ENCODE results near the gene FARS2. TPM values are rescaled to one million over a fixed set of nuclear protein-coding genes. Genes with fewer than 3 reads are reported as not detected.

The FARS2 gene
- polyA plus RNA-seq, 3 donors: 12.2 to 21.6 (median 17.7) TPM

- intact Hi-C loops (cut with micrococcal nuclease): no loop called here
- H3K4me1 Mint-ChIP-seq: no peaks in the 10 kb centered on the region
- no peak overlapping the region for H3K27ac Mint-ChIP-seq
- no peaks in the 10 kb centered on the region for H3K4me1 ChIP-seq (ENCODE audit: control insufficient read depth in 1 of 2, insufficient read depth in 2 of 2, low read length in 2 of 2)
- H2AFZ ChIP-seq (ENCODE audit: insufficient read depth, low read depth, low read length, poor library complexity, severe bottlenecking): no peak overlapping the region
- no peak for TF ChIP-seq CTCF (IDR thresholded peaks at IDR 0.05)
- no peaks in the 10 kb centered on the region for H4K20me1 ChIP-seq (ENCODE audit: insufficient read depth, low read length)
- WGBS (ENCODE audit: insufficient coverage): 100% methylated on average over 3 of the region's 7 CpGs
- no peak overlapping the region for H3K9ac ChIP-seq (ENCODE audit: insufficient read depth, low read length, poor library complexity, severe bottlenecking)
- H3K27me3 ChIP-seq (ENCODE audit: control insufficient read depth in 2 of 2, insufficient read depth in 2 of 2, low read length in 2 of 2): no peaks in the 10 kb centered on the region
- no peak overlapping the region for H3K4me2 ChIP-seq (replicated peaks; ENCODE audit: extremely low read depth, low read length, poor library complexity, severe bottlenecking)
- no peak overlapping the region for H3K4me3 ChIP-seq (replicated peaks in 1 of 3; ENCODE audit: low read depth in 2 of 3, low read length in 3 of 3)
- H3K9me3 Mint-ChIP-seq: peaks cover 0 to 2% (median 0%) of the 10 kb centered on the region in 7 donors
- H3K9me3 ChIP-seq (replicated peaks in 1 of 2; ENCODE audit: control insufficient read depth in 1 of 2, insufficient read depth in 1 of 2, low read length in 2 of 2): no peaks in the 10 kb centered on the region
- peaks cover 0 to 7% of the 10 kb centered on the region in 2 donors for H3K36me3 Mint-ChIP-seq
- H3K27me3 Mint-ChIP-seq (ENCODE audit: low read depth in 3 of 3): peaks cover 0 to 1% (median under 1%) of the 10 kb centered on the region in 3 donors
- no peak overlapping the region for H3K27ac ChIP-seq (ENCODE audit: low read depth in 1 of 2, low read length in 2 of 2)
- H3K4me3 Mint-ChIP-seq: no peak overlapping the region
- no peaks in the 10 kb centered on the region for H3K79me2 ChIP-seq (ENCODE audit: insufficient read depth, low read length)
- DNase-seq: no peak
- no peaks in the 10 kb centered on the region for H3K36me3 ChIP-seq (replicated peaks in 1 of 2; ENCODE audit: control insufficient read depth in 1 of 2, insufficient read depth in 2 of 2, low read length in 2 of 2)
Observed at GRCh38 chr6:5595184-5595583, 333.9 kb downstream of the FARS2 start.

DNA sequence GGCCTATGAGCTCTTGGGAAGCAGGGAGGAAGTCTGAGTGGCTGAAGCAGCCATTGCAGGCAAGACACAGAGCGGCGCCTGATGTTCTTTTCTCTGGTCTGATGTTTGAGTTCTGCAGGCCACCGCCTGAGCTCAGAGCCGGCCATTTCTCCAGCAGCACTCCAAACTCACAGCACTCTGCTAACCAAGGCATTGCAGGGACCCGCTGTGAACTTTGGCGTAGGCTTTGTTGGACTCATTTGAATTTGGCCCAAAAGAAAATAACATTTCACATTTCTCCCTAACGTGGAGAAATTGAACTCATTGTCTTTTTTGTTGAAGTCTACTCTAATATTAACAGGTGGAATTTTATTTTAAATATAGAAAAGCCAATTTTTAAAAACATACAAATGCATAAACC lies 336.1 kb downstream of the FARS2 start:
- Mint-ChIP-seq H3K9me3 (no peaks in the 10 kb centered on the region), H3K4me1 (no peaks in the 10 kb centered on the region), H3K4me3 (no peak overlapping the region), H3K36me3 (peaks cover 0 to 6% of the 10 kb centered on the region in 2 donors), H3K27me3 (ENCODE audit: low read depth in 3 of 3) (peaks cover 0 to 2% (median 0%) of the 10 kb centered on the region in 3 donors), H3K27ac (no peak overlapping the region)
- no peak overlapping the region for H3K9ac ChIP-seq (ENCODE audit: insufficient read depth, low read length, poor library complexity, severe bottlenecking)
- no peak for TF ChIP-seq CTCF (IDR thresholded peaks at IDR 0.05)
- H3K4me1 ChIP-seq (ENCODE audit: control insufficient read depth in 1 of 2, insufficient read depth in 2 of 2, low read length in 2 of 2): no peaks in the 10 kb centered on the region
- no peak overlapping the region for H2AFZ ChIP-seq (ENCODE audit: insufficient read depth, low read depth, low read length, poor library complexity, severe bottlenecking)
- H3K4me2 ChIP-seq (replicated peaks; ENCODE audit: extremely low read depth, low read length, poor library complexity, severe bottlenecking): no peak overlapping the region
- intact Hi-C loops (cut with micrococcal nuclease): no loop called here
- no peaks in the 10 kb centered on the region for H4K20me1 ChIP-seq (ENCODE audit: insufficient read depth, low read length)
- no peak for DNase-seq
- H3K36me3 ChIP-seq (replicated peaks in 1 of 2; ENCODE audit: control insufficient read depth in 1 of 2, insufficient read depth in 2 of 2, low read length in 2 of 2): no peaks in the 10 kb centered on the region
- H3K27ac ChIP-seq (ENCODE audit: low read depth in 1 of 2, low read length in 2 of 2): no peak overlapping the region
- no peak overlapping the region for H3K4me3 ChIP-seq (replicated peaks in 1 of 3; ENCODE audit: low read depth in 2 of 3, low read length in 3 of 3)
- no peaks in the 10 kb centered on the region for H3K9me3 ChIP-seq (replicated peaks in 1 of 2; ENCODE audit: control insufficient read depth in 1 of 2, insufficient read depth in 1 of 2, low read length in 2 of 2)
- 100% methylated on average over 2 of the region's 7 CpGs for WGBS (ENCODE audit: insufficient coverage)
- no peaks in the 10 kb centered on the region for H3K27me3 ChIP-seq (ENCODE audit: control insufficient read depth in 2 of 2, insufficient read depth in 2 of 2, low read length in 2 of 2)
- no peaks in the 10 kb centered on the region for H3K79me2 ChIP-seq (ENCODE audit: insufficient read depth, low read length)

Measured in CD14-positive monocyte (primary cell).